PC-9 (cell line): ENCODE results near the gene MYBL2.

Source experiments
- CTCF ChIP-seq: fragments of 200-600 bp; sonication (generic); conservative IDR thresholded peaks from 2 replicates; pipeline ENCODE4 v1.6.1; 2017; ENCODE audit warnings: mixed run types, antibody characterized with exemption, mild to moderate bottlenecking, moderate library complexity
- EZH2 ChIP-seq: fragments of 200-600 bp; sonication (generic); IDR thresholded peaks from 2 replicates; pipeline ENCODE4 v1.8.0; 2017; ENCODE audit warnings: antibody characterized with exemption, low read depth

- no peak for TF ChIP-seq CTCF
- TF ChIP-seq EZH2, result no peak
Observed at GRCh38 chr20:43724383-43724782, 57.5 kb downstream of the MYBL2 start.
